Stimulated activated CD4-positive, alpha-beta T cell treated with anti-CD3 and anti-CD28 coated beads, Interleukin-4, amount 100 ng/mL, for 1 hour (primary cell): Measurements from ENCODE around the gene OR9I1.

Experiments
- DNase-seq: peaks from one replicate; pipeline ENCODE4 v3.0.0-alpha.2; 2020

The OR9I1 gene, protein sequence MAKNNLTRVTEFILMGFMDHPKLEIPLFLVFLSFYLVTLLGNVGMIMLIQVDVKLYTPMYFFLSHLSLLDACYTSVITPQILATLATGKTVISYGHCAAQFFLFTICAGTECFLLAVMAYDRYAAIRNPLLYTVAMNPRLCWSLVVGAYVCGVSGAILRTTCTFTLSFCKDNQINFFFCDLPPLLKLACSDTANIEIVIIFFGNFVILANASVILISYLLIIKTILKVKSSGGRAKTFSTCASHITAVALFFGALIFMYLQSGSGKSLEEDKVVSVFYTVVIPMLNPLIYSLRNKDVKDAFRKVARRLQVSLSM

DNA sequence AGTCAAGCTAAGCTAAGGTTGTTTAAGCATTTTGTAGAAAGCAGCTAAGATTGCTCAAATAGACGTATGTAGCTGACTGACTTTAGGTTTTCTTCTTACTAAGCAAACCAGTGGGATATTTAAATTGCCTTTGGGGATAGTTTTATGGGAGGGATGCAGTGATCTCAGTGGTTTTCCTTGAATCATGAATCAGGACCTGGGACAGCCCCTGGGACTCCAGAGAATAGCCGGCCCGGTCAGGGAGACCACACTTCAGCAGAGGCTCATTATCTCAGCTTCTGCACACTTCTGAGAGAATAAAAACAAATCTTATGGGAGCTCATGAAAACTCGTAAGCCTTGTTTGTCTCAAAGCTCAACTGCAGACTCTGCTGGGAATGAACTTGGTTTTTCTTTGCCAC is at the start of gene OR9I1:
Gene OR9I1 (minus strand): TSS at position 62 of the 400 bp plus-strand sequence. CDS start 6,086 bp downstream, outside the sequence.
- no peak for DNase-seq

DNA sequence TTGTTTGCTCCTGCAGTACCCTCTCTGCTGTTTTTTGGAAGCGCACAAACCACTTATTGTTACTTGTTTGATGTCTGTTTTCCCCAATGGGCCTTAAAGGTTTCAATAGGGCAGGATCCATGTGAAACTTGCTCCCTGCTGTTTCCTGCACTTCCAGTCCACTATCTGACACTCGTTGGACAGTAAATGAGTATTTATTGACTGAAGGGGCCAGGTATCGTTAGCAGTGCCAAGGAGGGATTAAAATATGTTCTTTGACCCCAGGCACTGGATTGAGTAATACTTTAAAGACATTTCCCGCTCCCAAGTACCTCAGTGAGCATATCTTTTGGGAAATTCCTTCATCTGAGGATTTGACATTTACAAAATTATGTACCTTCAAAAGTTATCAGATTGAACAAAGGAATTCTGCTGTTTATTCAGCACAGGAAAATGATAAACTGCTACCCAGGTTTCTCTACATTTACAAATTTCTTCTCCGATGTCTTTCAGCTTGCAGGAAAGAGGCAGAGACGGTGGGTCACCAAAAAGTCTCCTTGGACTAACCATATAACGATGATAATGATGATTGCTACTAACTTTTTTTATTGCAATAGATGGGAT is 40.3 kb upstream of the OR9I1 start:
- DNase-seq, result no peak

DNA sequence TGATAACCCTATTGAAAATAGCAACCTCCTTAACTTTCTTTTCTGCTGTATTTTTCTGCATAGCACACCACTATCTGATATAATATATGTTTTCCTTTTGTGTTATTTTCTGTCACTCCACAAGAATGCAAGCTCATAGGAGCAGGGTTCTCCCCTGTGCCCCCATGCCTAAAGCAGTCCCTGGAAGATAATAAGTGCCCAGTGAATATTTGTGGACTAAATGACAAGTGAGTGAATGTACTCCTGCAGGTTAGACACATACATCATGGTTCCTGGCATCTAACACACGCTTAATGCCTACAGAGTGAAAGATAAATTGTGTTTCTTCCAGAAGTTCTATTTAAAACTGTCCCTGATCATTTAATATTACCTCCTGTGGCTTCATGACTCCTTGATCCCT is 39.7 kb upstream of the OR9I1 start:
- no peak for DNase-seq

DNA sequence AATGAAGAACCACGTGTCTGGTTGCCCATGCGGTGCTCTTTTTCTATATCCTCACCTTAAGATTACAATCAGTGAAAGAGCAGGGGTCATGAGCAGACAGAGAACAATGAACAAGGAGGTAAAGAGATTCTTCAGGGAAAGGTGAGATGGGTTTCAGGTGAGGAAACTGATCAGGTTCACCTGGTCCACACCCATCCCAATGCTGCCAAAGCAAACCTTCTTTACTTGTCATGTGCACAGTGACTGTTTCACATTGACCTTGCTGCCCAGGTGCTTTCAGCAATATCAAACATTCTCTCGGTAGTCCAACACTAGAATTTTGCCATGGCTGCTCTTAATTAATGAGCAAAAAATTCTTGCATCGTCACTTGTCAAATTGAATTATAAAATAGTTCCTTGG is 39.1 kb upstream of the OR9I1 start:
- no peak for DNase-seq

DNA sequence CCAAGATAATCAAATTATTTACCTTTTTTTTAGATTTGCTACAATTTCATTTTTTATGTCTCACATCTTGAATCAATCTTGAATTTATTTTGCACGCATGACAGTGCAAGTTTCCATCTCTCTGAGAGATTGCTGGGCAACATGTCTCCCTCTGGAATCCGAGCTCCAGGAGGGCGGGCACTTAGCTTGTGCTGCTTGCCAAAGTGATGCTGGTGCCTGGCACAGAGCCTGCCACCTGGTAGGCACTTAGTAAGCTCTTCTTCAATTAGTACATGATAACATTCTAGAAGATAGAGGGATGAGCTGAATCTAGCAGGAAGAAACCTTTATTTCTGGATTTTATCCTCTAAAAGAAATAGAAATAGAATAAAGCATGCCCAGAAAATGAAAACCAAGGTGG is 27.5 kb upstream of the OR9I1 start:
- DNase-seq, result no peak

DNA sequence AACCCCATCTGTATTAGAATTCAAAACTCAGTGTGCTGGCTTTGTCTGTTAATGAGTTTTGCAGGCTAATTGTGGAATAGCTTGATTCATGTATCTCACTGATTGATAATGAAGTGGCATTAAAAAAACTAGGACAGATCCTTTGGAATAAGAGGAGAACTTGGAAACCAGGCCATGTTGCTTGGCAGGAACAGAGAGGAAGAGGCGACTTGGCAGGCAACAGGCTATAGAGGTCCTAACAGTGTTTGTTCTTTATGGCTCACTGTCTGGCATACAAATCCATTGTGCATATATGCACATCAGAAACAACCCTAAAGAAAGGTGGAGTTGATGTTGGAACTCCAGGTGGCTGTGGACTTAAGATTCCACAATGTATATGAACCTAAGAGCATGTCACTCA is 17.4 kb upstream of the OR9I1 start:
- DNase-seq, result no peak

DNA sequence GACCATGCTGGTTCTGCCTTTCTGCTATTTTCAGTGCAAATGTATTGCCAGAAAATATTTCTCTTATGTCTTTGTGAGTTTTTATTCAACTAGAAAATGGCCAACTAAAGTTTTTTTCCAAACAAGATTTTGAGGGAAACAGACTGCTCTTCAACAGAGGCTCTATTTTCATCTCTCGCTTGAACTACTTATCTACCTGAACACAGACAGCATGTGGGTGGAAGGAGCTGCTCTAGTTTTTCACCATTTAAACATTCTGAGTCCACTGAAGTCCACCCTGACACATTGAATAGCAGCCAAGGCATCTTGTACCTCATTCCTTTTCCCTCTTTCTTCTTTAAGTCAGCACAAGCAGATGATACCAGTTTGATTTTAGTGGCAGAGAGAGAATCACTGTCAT is 9.8 kb upstream of the OR9I1 start:
- no peak for DNase-seq

DNA sequence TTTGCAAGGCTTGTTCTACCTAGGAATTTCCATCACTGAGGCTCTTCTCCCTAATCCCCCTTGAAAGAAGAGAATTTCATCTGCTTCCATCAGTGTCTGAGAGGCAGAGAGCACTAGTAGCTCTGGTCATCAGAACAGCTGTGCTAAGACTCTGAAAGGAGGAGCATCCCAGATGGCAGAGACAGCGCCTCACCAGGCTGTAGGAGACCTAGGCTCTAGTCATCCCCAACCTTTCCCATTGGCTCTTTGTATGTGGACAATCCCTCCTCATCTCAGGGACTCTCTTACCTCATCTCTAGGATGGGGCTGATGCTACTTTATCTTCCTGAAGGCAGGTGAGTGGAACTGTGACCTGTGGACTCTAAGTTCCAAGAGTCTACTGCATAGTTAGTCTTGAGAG is 8.8 kb upstream of the OR9I1 start:
- DNase-seq, result no peak

DNA sequence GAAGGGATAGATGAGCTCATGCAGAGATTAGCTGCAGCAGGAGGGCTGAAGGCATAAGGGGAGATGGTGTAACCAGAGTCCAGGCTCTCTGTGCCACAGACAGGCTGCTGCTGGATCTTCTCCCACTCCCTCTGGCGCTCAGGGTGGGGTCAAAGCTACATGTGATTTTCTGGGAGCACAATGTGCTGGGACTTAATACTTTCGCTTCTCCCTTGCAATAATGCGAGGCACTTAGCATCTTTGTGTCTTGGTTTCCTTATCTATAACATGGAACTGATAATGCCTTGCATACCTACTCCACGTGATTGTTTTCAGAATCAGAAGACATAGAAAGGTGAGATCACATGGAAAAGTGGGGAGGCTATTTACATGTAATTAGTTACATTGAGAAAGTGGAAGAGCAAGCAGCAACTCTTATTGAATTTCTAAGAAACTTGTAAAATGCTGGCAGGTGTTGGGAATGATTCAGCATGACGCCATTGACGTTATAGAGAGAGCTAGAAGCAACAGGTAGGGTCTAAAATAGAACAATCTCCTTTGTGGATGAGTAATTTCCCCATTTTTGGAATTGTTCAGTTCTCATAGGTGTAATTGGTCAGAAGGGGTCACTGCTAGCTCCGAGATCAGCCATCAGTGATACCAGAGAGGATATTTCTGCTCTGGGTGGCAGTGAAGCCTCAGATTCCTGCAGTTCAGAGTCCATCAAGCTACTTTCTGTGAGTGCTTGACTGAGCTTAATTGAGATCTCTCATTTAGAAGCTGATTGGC is 8.2 kb upstream of the OR9I1 start:
- no peak for DNase-seq

DNA sequence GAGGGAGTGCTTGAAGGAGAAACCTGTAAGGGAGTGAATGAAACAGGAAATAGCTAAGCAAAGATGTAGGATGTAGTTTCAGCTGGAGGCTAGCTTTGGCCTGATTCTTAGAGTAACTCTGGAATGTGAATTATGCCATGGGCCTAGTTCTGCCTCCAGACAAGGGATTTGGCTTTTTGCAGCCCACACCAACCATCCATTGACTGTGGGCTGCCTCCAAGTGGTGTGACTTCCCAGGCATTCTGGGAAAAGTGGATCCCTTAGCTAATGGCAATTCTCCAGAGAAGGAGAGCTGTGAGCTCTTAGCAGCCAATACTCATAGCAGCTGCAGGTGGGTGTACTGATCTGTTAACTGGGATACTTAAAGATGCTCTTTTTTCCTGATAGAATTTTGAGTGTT is 2.0 kb upstream of the OR9I1 start:
- no peak for DNase-seq

DNA sequence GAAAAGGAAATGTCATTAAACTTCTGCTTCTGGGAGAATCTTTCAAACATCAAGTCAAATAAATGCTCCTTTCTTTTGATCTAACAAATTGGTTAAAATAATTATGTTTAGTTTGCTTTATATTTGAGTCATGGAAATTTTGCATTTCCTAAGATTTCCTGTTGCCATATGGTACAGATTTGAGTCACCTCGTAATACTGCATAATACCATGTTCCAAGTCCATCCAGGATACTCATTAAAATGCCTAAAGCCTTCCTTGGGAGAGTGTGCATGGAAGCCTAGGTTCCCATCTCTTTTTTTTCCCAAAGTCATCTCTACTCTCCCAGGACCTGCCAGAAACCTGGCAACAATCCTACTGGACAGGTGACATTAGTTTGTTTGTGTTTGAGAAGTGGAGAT is 4.2 kb downstream of the OR9I1 start:
- DNase-seq, result no peak

DNA sequence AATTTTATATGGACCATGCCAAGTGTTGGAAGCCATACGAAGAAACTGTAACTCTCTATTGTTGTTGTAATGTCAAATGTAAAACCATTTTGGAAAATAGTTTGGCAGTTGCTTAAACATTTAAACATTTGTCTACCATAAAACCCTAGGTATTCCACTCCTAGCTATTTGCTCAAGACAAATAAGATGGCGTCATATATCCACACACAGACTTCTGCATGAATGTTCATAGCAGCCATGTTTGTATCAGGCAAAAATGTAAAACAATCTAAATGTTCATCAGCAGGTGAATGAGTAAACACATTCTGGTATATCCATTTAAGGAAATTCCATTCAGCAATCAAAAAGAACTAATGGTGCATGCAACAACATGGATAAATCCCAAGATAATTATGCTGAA is 27.9 kb downstream of the OR9I1 start:
- no peak for DNase-seq

DNA sequence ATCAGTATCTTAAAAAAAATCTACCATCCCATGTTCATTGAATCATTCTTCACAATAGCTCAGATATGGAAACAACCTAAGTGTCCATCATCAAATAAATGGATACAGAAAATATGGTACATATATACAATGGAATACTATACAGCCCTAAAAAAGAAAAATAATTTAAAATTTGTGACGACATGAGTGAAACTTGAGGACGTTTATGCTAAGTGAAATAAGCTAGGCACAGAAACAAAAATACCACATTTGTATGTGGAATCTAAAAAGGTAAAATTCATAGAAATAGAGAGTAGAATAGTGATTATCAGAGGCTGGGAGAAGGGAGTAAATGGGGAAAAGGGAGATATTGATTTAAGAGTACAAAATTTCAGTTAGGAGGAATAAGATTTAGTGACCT is 38.8 kb downstream of the OR9I1 start:
- no peak for DNase-seq

DNA sequence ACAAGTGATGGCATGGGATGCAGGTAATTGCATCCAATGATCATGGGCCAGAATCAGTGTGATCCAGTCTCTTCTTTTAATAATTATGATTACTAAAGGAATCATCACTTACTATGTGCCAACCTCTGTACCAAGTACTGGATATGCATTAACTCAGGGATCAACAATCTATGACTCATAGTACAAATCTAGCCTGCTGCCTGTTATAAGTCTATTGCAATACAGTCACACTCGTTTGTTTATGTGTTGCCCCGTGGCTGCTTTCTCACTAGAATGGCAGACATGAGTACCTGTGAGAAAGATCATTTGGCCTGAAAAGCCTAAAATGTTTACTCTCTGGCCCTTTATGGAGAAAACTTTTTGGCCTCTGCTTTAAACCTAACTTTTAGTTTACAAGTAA is 49.5 kb downstream of the OR9I1 start:
- DNase-seq, result no peak

DNA sequence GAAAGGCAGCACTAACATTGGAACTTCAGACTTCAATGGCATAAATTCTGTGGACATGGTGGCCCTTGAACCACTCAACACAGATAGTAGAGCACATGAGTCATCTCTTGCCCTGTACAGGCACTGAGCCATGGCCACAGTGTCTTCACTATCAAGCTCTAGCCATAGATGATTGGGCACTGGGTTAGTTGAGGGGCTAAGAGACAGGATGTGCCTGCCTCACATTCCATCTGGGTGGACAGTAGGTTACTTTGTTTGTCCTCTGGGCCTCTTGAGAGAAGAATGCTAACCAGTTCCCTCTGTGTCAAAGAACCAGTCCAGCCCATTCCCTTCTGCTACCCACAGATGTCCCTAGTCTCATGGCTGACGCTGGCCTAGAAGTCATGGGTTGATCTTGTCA is 54.7 kb downstream of the OR9I1 start:
- no peak for DNase-seq

DNA sequence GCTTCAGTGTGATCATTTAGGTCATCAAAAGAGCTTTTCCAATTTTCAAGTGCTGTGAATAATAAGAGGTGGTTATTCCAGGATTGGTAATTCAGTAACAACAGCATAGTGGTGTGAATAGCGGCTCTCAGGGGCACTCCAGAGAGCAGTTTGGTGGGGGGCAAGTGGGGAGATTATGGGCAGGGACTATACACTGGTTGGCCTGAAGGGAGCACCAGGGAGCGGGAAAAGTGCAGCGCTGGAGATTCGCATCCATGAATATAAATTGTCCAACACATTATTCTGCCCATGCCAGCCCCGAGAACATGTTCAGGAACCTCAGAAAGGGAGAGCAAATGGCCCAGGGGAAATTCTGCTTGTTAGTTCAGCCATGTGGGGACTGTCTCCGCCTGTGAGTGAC is 56.7 kb downstream of the OR9I1 start:
- DNase-seq, result no peak

DNA sequence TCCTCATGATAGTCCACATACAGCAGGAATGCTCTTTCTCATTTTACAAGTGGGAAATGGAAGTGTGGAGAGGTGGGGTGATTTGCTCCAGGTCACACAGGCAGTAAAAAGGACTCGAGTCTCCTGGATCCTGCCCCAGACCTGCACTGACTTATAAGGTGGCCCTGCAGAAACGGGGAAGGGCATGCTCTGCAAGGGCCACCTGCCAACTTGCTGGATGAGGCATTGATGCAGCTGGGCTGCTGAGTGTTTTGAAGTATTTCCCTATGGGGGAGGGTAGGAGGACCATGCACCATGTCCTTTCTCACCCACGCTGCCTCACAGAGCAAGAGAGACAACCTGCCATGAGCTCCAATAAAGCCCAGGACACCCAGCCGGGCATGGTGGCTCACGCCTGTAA is 57.6 kb downstream of the OR9I1 start:
- DNase-seq, result no peak
